Stimulated activated naive CD4-positive, alpha-beta T cell treated with Interleukin-2 at 50 U/mL for 16 hours (primary cell): ENCODE measurements around the gene PAX6.

Experiments
- DNase-seq: peaks from one replicate; lab custom pipeline; 2025; lab: John Stamatoyannopoulos, UW

Gene PAX6

GRCh38 chr11:31808721-31809540 is 2.2 kb downstream of the PAX6 start:
- no peak for DNase-seq

- no peak for DNase-seq
Measured at GRCh38 chr11:31807799-31808667, 3.1 kb downstream of the PAX6 start.

GRCh38 chr11:31806928-31807798 is 4.0 kb downstream of the PAX6 start:
- no peak for DNase-seq

- no peak for DNase-seq
Measured at GRCh38 chr11:31806186-31806927, 4.8 kb downstream of the PAX6 start.

GRCh38 chr11:31805629-31806185 is 5.4 kb downstream of the PAX6 start:
- DNase-seq = no peak

GRCh38 chr11:31805037-31805628 is 6.0 kb downstream of the PAX6 start:
- DNase-seq = no peak

- DNase-seq = no peak
Measured at GRCh38 chr11:31804312-31805036, 6.6 kb downstream of the PAX6 start.

GRCh38 chr11:31803813-31804311 is 7.3 kb downstream of the PAX6 start:
- no peak for DNase-seq

GRCh38 chr11:31802990-31803812 is 7.9 kb downstream of the PAX6 start:
- no peak for DNase-seq

GRCh38 chr11:31802609-31802989 is 8.5 kb downstream of the PAX6 start:
- DNase-seq = no peak

GRCh38 chr11:31802000-31802551 is 9.0 kb downstream of the PAX6 start:
- no peak for DNase-seq

- no peak for DNase-seq
Measured at GRCh38 chr11:31801298-31801702, 9.8 kb downstream of the PAX6 start.

GRCh38 chr11:31800398-31801265 is 10.5 kb downstream of the PAX6 start:
- no peak for DNase-seq

- DNase-seq = no peak
Measured at GRCh38 chr11:31799435-31800397, 11.4 kb downstream of the PAX6 start.

GRCh38 chr11:31798554-31799434 is 12.3 kb downstream of the PAX6 start:
- DNase-seq = no peak
